Uterus (tissue), 4 donors: Measurements from ENCODE around the gene NFE2L2. TPM values are rescaled to one million over a fixed set of nuclear protein-coding genes. Genes with fewer than 3 reads are reported as not detected.
"Not testable (repeated sequence)": the region's sequence is repeated elsewhere in the genome, so short reads cannot be mapped to it uniquely, and the experiment has no call there.

ENCODE experiments used
- DNase-seq, 2 donors: peaks; one replicate each; pipeline ENCODE4 v3.0.0-alpha.2; 2019 to 2020
- H3K27ac ChIP-seq, 2 donors: fragments of 200-600 bp; sonication (generic); 1 replicate in 1 of 2; 2 replicates in 1 of 2; pipeline ENCODE4 v1.5.1; 2016 to 2018
- H3K27me3 ChIP-seq, 2 donors: fragments of 200-600 bp; sonication (generic); one replicate each; pipeline ENCODE4 v1.5.1; 2018 to 2019; ENCODE audit warnings: control low read depth in 1 of 2
- H3K36me3 ChIP-seq, 2 donors: fragments of 200-600 bp; sonication (generic); one replicate each; pipeline ENCODE4 v1.5.1; 2019; ENCODE audit warnings: control low read depth in 1 of 2
- H3K4me1 ChIP-seq, 2 donors: fragments of 200-600 bp; sonication (generic); one replicate each; pipeline ENCODE4 v1.5.1; 2018 to 2019; ENCODE audit warnings: control low read depth in 1 of 2
- H3K4me3 ChIP-seq, 2 donors: fragments of 200-600 bp; sonication (generic); 1 replicate in 1 of 2; 2 replicates in 1 of 2; pipeline ENCODE4 v1.5.1; 2018 to 2019; ENCODE audit warnings: mild to moderate bottlenecking in 1 of 2
- H3K9me3 ChIP-seq, 2 donors: fragments of 200-600 bp; sonication (generic); one replicate each; pipeline ENCODE4 v1.5.1; 2019; ENCODE audit warnings: control low read depth in 1 of 2
- POLR2A ChIP-seq, 2 donors: fragments of 450-650 bp; IDR thresholded peaks; one replicate each; pipeline ENCODE4 v1.6.1; 2016; ENCODE audit warnings: antibody characterized with exemption in 2 of 2, mild to moderate bottlenecking in 1 of 2, moderate library complexity in 1 of 2
- intact Hi-C: fragments of 100-400 bp; cut with DNase I; formaldehyde crosslinking; loops from one replicate; pipeline ENCODE4 v1.15.1; 2023; ENCODE audit warnings: low total_unique reads
- total RNA-seq, 4 donors: library from RNA; depleted of rRNA in 3 of 4; stranded (reverse); fragments of >200 nt in 3 of 4; gene quantifications; one replicate each; pipeline versions ENCODE4 v1.1.0 to v1.2.4, GENCODE V29; 2014 to 2023
- TF ChIP-seq, protein P1 (sequence below), 4 experiments: fragments of 200-600 bp in 2 of 4; fragments of 450-650 bp in 2 of 4; sonication (generic) in 2 of 4; IDR thresholded peaks; one replicate each; pipeline ENCODE4 v1.5.1; 2016 to 2019; ENCODE audit warnings: antibody characterized with exemption in 4 of 4, mild to moderate bottlenecking in 2 of 4, moderate library complexity in 1 of 4
- donor health status: DM: yes; HTN: yes; CAD: no.

The NFE2L2 gene
- total RNA-seq, 4 donors from 2014 or later, result 53.0 to 148 (median 90.0) TPM

DNA sequence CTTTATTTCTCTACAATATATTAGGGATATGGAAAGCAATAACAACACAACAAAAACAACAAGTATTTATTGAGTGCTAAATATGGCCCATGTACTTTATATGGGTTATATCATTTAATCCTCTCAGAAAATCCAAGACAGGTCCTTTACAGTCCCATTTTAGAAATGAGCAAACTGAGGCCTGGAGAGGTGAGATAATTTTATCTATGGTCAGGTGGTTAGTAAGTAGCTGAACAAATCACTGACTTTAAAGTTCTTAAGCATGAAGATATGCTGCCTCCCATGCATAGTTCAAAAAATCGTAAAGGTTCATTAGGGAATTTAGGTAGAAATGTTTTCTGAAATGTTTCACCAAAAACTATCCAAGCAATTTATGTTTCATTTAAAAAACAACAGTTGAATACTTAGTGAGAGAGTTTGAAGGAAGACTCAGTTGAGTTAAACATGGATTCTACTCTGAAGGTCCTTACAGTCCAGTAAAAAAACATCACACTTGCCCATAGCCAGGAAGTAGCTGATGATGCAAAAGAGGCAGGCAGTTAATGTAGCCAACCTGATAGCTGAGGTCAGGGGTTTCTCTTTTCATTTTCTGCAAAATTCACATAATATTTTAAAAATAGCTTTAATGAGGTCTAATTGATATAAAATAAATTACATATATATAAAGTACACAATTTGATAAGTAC, 7.6 kb upstream of the NFE2L2 start:
- TF ChIP-seq, protein P1, sequence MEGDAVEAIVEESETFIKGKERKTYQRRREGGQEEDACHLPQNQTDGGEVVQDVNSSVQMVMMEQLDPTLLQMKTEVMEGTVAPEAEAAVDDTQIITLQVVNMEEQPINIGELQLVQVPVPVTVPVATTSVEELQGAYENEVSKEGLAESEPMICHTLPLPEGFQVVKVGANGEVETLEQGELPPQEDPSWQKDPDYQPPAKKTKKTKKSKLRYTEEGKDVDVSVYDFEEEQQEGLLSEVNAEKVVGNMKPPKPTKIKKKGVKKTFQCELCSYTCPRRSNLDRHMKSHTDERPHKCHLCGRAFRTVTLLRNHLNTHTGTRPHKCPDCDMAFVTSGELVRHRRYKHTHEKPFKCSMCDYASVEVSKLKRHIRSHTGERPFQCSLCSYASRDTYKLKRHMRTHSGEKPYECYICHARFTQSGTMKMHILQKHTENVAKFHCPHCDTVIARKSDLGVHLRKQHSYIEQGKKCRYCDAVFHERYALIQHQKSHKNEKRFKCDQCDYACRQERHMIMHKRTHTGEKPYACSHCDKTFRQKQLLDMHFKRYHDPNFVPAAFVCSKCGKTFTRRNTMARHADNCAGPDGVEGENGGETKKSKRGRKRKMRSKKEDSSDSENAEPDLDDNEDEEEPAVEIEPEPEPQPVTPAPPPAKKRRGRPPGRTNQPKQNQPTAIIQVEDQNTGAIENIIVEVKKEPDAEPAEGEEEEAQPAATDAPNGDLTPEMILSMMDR (IDR thresholded peaks at IDR 0.05), result no peak
- TF ChIP-seq POLR2A (IDR thresholded peaks at IDR 0.05), result no peak
- DNase-seq, result no peak
- Histone ChIP-seq H3K9me3 (no peaks in the 10 kb centered on the region), H3K27me3 (no peaks in the 10 kb centered on the region), H3K27ac (no peak overlapping the region), H3K4me1 (no peaks in the 10 kb centered on the region), H3K4me3 (no peak overlapping the region), H3K36me3 (no peaks in the 10 kb centered on the region)
- intact Hi-C loops, result no loop called here

DNA sequence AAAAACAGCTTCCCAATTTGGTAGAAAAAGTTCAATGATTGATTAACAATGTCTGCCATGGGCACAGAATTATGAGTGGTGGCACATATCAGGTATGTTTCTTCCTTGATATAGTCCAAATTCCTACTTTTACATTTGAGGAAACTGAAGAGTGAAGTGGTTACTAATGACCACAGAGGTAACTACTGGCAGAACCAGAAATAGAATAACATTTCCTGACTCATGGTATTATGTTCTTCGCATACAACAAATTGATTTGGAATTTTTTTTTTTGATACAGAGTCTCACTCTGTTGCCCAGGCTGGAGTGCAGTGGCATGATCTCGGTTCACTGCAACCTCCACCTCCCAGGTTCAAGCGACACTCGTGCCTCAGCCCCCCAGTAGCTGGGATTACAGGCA, 6.0 kb upstream of the NFE2L2 start:
- DNase-seq, result no peak
- TF ChIP-seq, protein P1 (IDR thresholded peaks at IDR 0.05), result no peak
- TF ChIP-seq POLR2A (IDR thresholded peaks at IDR 0.05), result no peak
- H3K36me3 ChIP-seq, result no peaks in the 10 kb centered on the region
- peak overlapping the region; percentile 5 to 23 for H3K27ac ChIP-seq
- no peaks in the 10 kb centered on the region for H3K9me3 ChIP-seq
- peaks cover 4 to 6% of the 10 kb centered on the region in 2 donors for H3K4me1 ChIP-seq
- intact Hi-C loops, result no loop called here
- H3K27me3 ChIP-seq, result no peaks in the 10 kb centered on the region
- no peak overlapping the region for H3K4me3 ChIP-seq

DNA sequence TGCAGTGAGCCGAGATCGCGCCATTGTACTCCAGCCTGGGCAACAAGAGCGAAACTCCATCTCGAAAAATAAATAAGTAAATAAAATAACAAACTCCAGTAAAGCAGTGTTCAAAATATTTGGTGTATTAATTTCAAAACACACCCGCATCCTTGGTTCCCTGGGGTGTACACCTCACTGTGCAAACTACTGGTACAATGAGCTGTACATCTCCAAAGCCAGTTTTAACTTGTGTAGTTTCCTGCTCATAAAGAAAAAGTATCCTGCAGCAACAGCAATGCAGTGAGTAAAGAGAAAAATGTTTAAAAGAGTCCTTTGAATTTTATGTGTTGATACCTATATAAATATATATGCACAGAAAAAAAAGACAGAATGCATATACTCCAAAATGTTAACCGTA, 4.4 kb upstream of the NFE2L2 start:
- no peak for TF ChIP-seq POLR2A (IDR thresholded peaks at IDR 0.05)
- TF ChIP-seq, protein P1 (IDR thresholded peaks at IDR 0.05), result no peak
- Histone ChIP-seq H3K4me3 (no peak overlapping the region), H3K27me3 (no peaks in the 10 kb centered on the region), H3K36me3 (no peaks in the 10 kb centered on the region), H3K4me1 (peaks cover 4 to 7% of the 10 kb centered on the region in 2 donors), H3K27ac (no peak overlapping the region), H3K9me3 (no peaks in the 10 kb centered on the region)
- intact Hi-C loops, result loop anchor here (10.0 kb wide), 1 partner anchor 1144 kb away; the partner anchor contains the start of genes HOXD8 and HOXD9
- DNase-seq, result no peak

DNA sequence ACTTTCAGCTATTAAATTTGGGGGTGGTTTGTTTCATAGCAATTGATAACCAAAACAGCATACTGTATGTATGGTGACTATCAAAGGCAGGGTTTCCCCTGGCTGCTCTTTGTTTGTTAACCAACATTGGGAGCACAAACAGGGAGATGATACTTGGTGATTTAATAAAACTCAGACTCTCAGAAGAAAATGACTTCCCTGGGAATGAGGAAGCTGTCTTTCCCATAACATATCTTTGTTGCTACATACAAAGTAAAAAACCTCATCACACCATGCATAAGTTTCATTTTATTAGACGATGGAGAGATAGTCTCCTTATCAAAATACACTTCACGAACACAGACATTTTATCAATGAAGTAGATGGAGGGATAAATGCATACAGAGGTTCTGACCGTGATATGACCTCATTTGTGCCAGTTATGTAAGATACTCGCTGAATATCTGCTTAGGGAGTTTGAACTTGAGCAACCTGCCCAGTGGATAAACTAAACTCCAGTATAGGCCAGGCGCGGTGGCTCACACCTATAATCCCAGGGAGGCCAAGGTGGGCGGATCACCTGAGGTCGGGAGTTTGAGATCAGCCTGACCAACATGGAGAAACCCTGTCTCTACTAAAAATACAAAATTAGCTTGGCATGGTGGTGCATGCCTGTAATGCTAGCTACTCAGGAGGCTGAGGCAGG, 3.8 kb upstream of the NFE2L2 start:
- H3K4me3 ChIP-seq, result no peak overlapping the region

DNA sequence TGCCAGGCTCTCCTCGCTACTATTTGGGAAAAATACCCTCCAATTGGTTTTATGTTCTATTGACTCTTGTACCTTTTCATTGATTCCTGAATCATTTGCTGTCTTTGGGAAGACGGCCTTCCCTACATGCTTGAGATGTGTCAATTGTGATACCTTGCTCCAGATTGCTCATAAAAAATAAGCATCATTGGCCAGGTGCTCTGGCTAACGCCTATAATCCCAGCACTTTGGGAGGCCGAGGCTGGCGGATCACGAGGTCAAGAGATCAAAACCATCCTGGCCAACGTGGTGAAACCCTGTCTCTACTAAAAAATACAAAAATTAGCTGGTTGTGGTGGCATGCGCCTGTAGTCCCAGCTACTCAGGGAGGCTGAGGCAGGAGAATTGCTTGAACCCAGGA, 2.4 kb upstream of the NFE2L2 start:
- H3K27me3 ChIP-seq, H3K9me3 ChIP-seq, H3K4me3 ChIP-seq, DNase-seq, H3K4me1 ChIP-seq, H3K36me3 ChIP-seq: not testable (repeated sequence)
- intact Hi-C loops, result loop anchor here (10.0 kb wide), 1 partner anchor 1142 kb away; the partner anchor contains the start of genes HOXD8 and HOXD9
- peak overlapping the region; percentile 99 to 100 for H3K27ac ChIP-seq

More for the DNA sequence above, 3.8 kb upstream of the NFE2L2 start:
- no peaks in the 10 kb centered on the region for H3K36me3 ChIP-seq
- H3K27ac ChIP-seq, result no peak overlapping the region
- TF ChIP-seq, protein P1 (IDR thresholded peaks at IDR 0.05), result no peak
- TF ChIP-seq POLR2A (IDR thresholded peaks at IDR 0.05), result no peak
- intact Hi-C loops, result loop anchor here (10.0 kb wide), 1 partner anchor 1144 kb away; the partner anchor contains the start of genes HOXD8 and HOXD9
- H3K4me1 ChIP-seq, result peaks cover 4 to 7% of the 10 kb centered on the region in 2 donors
- H3K27me3 ChIP-seq, result no peaks in the 10 kb centered on the region
- H3K9me3 ChIP-seq, result no peaks in the 10 kb centered on the region
- DNase-seq, result no peak
